HG03280 (cell line): Measurements from ENCODE around the gene RAB40AL.

Source experiments
- ATAC-seq: cut with Tn5 transposase; IDR thresholded peaks from one replicate; pipeline ENCODE4 v1.9.1; 2021; ENCODE audit warnings: mild to moderate bottlenecking, moderate library complexity; ENCODE audit not compliant: unreplicated experiment

RAB40AL gene

DNA sequence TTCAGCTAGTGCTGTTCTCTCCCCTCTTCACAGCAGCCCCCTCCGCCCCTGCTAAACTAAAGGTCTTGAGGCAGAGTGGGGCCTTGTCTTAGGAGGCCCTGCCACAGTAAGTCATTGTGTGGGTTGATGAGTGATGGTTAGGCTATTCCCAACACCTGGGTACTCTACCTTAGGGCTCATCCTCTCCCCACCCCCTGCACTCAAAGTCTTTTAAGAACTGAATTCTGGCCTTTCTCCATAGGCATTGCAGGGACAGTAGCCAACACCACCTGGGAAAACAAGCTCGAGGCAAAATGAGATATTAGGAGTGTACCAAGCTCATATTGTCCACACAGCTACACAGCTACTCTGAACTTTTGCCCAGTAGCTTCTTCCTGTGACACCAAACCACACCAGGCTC lies 42.5 kb downstream of the RAB40AL start:
- no peak for ATAC-seq

DNA sequence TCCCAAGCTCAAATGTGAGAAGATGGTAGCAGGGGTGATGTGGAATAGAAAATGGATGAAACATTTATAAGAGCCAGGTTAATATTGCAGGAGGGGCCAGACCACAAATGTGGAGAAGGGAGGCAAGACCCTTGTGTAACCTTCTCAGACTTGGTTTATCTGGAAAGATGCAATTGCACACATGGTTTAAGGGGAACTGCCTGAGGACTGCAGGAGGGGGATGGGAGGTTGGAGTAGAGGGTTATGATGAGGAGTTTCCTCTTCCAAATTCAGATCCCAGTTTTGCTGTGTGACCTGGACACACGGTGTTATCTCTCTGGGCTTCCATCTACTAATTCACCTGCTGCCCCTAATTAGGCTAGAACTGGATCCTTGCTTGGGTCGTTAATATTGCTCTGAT lies 46.1 kb downstream of the RAB40AL start:
- ATAC-seq, result no peak

- no peak for ATAC-seq
These were observed 48.1 kb downstream of the RAB40AL start for GRCh38 chrX:102985192-102985591.
